K562 (cell line): ENCODE measurements around the gene NANS. TPM values are rescaled to one million over a fixed set of nuclear protein-coding genes. Genes with fewer than 3 reads are reported as not detected.
A peak's percentile ranks its signal among the peaks of the same experiment; 100 is the strongest.

Experiments used
- BACH1 ChIP-seq: fragments of 200-800 bp; sonication (Bioruptor generic); IDR thresholded peaks from 2 replicates; pipeline ENCODE4 v1.6.1; 2016; ENCODE audit warnings: missing genetic modification characterization, missing compliant biosample characterization
- CHD2 ChIP-seq: IDR thresholded peaks from 2 replicates; pipeline ENCODE4 v1.6.1; 2011; ENCODE audit warnings: low read depth, low read length
- GTF2F1 ChIP-seq: IDR thresholded peaks from 2 replicates; pipeline ENCODE4 v1.6.1; 2011; ENCODE audit warnings: low read depth, low read length, improper control_type of control experiment
- HMGN3 ChIP-seq: IDR thresholded peaks from 2 replicates; pipeline ENCODE4 v1.6.1; 2011; ENCODE audit warnings: borderline replicate concordance, low read depth, mild to moderate bottlenecking, mixed read lengths, low read length; ENCODE audit not compliant: insufficient read length; ENCODE audit errors: extremely low read depth
- KDM2B ChIP-seq: fragments of 250-450 bp; sonication (Bioruptor Pico); IDR thresholded peaks from 2 replicates; pipeline ENCODE4 v1.8.0; 2021; ENCODE audit warnings: mild to moderate bottlenecking, moderate library complexity
- KDM5B ChIP-seq: fragments of 200-600 bp; sonication (generic); IDR thresholded peaks from 2 replicates; pipeline ENCODE4 v1.6.1; 2012; ENCODE audit warnings: low read depth, mild to moderate bottlenecking, moderate library complexity, low read length, control low read depth, inconsistent platforms; ENCODE audit not compliant: insufficient replicate concordance
- KLF10 ChIP-seq: fragments of 250-450 bp; sonication (Bioruptor Pico); IDR thresholded peaks from 2 replicates; pipeline ENCODE4 v1.6.1; 2021; ENCODE audit warnings: matching md5 sums
- NCOR1 ChIP-seq: fragments of 450-650 bp; IDR thresholded peaks from 2 replicates; pipeline ENCODE4 v1.6.1; 2016; ENCODE audit warnings: mild to moderate bottlenecking, moderate library complexity
- NKRF ChIP-seq: fragments of 450-650 bp; IDR thresholded peaks from 2 replicates; pipeline ENCODE4 v1.6.1; 2016; ENCODE audit warnings: borderline replicate concordance
- NRF1 ChIP-seq, 2 experiments: fragments of 450-650 bp; IDR thresholded peaks in 1 of 2; conservative IDR thresholded peaks in 1 of 2; 2 replicates each; pipeline ENCODE4 v1.6.1; 2014; ENCODE audit warnings: mild to moderate bottlenecking in 2 of 2
- POLR2H ChIP-seq: IDR thresholded peaks from 2 replicates; pipeline ENCODE4 v1.6.1; 2016; ENCODE audit warnings: missing genetic modification characterization, low read depth, mild to moderate bottlenecking, control low read depth, missing compliant biosample characterization, moderate library complexity
- PRPF4 ChIP-seq: fragments of 200-400 bp; formaldehyde crosslinking; IDR thresholded peaks from one replicate; pipeline ENCODE4 v1.6.1; 2017; ENCODE audit warnings: low read length, low read depth, mild to moderate bottlenecking; ENCODE audit not compliant: insufficient read depth, poor library complexity, severe bottlenecking
- RB1 ChIP-seq: fragments of 450-650 bp; IDR thresholded peaks from 2 replicates; pipeline ENCODE4 v1.6.1; 2017; ENCODE audit warnings: low read depth, mild to moderate bottlenecking
- RBM34 ChIP-seq: fragments of 200-400 bp; formaldehyde crosslinking; IDR thresholded peaks from 2 replicates; pipeline ENCODE4 v1.6.1; 2018; ENCODE audit warnings: low read length, borderline replicate concordance; ENCODE audit not compliant: insufficient read depth
- TAF15 ChIP-seq: fragments of 200-400 bp; formaldehyde crosslinking; IDR thresholded peaks from 2 replicates; pipeline ENCODE4 v1.6.1; 2017; ENCODE audit warnings: mild to moderate bottlenecking, low read depth, low read length, moderate library complexity
- TCF15 ChIP-seq: fragments of 250-450 bp; sonication (Bioruptor Pico); IDR thresholded peaks from 2 replicates; pipeline ENCODE4 v1.8.0; 2022; ENCODE audit warnings: moderate library complexity, mild to moderate bottlenecking, inconsistent platforms
- THAP7 ChIP-seq: fragments of 250-450 bp; sonication (Bioruptor Pico); IDR thresholded peaks from 2 replicates; pipeline ENCODE4 v1.5.0; 2021
- USF2 ChIP-seq: sonication (generic); formaldehyde crosslinking; IDR thresholded peaks from 2 replicates; pipeline ENCODE4 v1.5.0; 2020; ENCODE audit warnings: missing genetic modification reagents
- YY1 ChIP-seq, 3 experiments: IDR thresholded peaks; 2 replicates each; pipeline ENCODE4 v1.6.1; 2011; ENCODE audit warnings: low read length in 2 of 3, mild to moderate bottlenecking in 2 of 3, moderate library complexity in 2 of 3, borderline replicate concordance in 1 of 3, control low read depth in 1 of 3, low read depth in 1 of 3; ENCODE audit not compliant: insufficient read depth in 3 of 3, insufficient replicate concordance in 2 of 3, control insufficient read depth in 1 of 3, insufficient read length in 1 of 3; ENCODE audit errors: extremely low read depth in 1 of 3
- ZEB2 ChIP-seq: fragments of 450-650 bp; IDR thresholded peaks from 2 replicates; pipeline ENCODE4 v1.6.1; 2016
- ZNF507 ChIP-seq: conservative IDR thresholded peaks from 2 replicates; pipeline ENCODE4 v1.6.1; 2017; ENCODE audit warnings: missing genetic modification characterization, missing compliant biosample characterization
- polyA plus RNA-seq, 8 experiments: library from polyadenylated mRNA; depleted of rRNA in 4 of 8; stranded (reverse) in 5 of 8; unstranded in 3 of 8; fragments of >200 nt; fragmentation: Nextera tagmentation in 2 of 8; fragmentation: Illumina TruSeq in 1 of 8; extraction: Ambion mirVana in 2 of 8; extraction: Trizol in 1 of 8; gene quantifications; 2 replicates each; pipeline versions ENCODE4 v1.2.1 to v1.2.3, GENCODE V29; 2011 to 2014; ENCODE audit warnings: inconsistent platforms in 1 of 8, missing spikeins in 1 of 8
- total RNA-seq, 7 experiments: library from RNA; depleted of rRNA in 6 of 7; stranded (reverse); fragments of >200 nt in 6 of 7; fragmentation: Illumina TruSeq in 2 of 7; extraction: Trizol in 2 of 7; gene quantifications; 2 replicates each; pipeline versions ENCODE4 v1.2.1 to v1.2.3, GENCODE V29; 2011 to 2021; ENCODE audit warnings: low replicate concordance in 1 of 7

The NANS gene
- total and polyA plus RNA-seq, 9 of the 15 experiments (the other 6 are each of a cell fraction or from before 2014, with no cell fraction given), result 37.1 to 181 (median 137) TPM

GRCh38 chr9:98056269-98057137, at the start of gene NANS (continued):
- TF ChIP-seq HMGN3 (peak; percentile 63), ZEB2 (no peak), KLF10 (CRISPR knock-in tag) (no peak), RB1 (peak; percentile 51; the same call in 1 of the 2 replicates), THAP7 (CRISPR knock-in tag) (0 out of 2 replicates have a peak, but pooled peaks have one; percentile 11), KDM2B (CRISPR knock-in tag) (peak; percentile 74; the same call in 1 of the 2 replicates), RBM34 (no peak), TAF15 (no peak), KDM5B (peak; percentile 96), ZNF507 (tag) (no peak), BACH1 (tag) (no peak), NRF1 (conservative IDR thresholded peaks at IDR 0.05 in 1 of 2, IDR thresholded peaks at IDR 0.05 in 1 of 2) (peak; percentile 90 to 92), TCF15 (CRISPR knock-in tag) (no peak), NCOR1 (no peak), POLR2H (tag) (peak; percentile 92), CHD2 (peak; percentile 95), NKRF (peak; percentile 71; the same call in 1 of the 2 replicates), YY1 (IDR thresholded peaks at IDR 0.05; ENCODE audit: borderline replicate concordance in 1 of 3, control insufficient read depth in 1 of 3, extremely low read depth in 1 of 3, insufficient read depth in 3 of 3, insufficient read length in 1 of 3, insufficient replicate concordance in 2 of 3, low read depth in 1 of 3, low read length in 2 of 3) (peak in 2 of 3 experiments; percentile 9 to 41), GTF2F1 (peak; percentile 43; the same call in 1 of the 2 replicates), USF2 (CRISPR knock-in tag) (0 out of 2 replicates have a peak, but pooled peaks have one; percentile 31), PRPF4 (peak; percentile 64)
